KOPT-K1 (cell line): ENCODE measurements around the gene CPZ.
"Not testable (repeated sequence)": the region's sequence is repeated elsewhere in the genome, so short reads cannot be mapped to it uniquely, and the experiment has no call there.

Source experiments
- H3K27ac ChIP-seq: fragments of 200-600 bp; sonication (generic); 2 replicates; pipeline ENCODE4 v1.5.1; 2016; ENCODE audit warnings: antibody characterized with exemption, mild to moderate bottlenecking, low read depth, low read length; ENCODE audit not compliant: poor library complexity, severe bottlenecking
- H3K36me3 ChIP-seq: fragments of 200-600 bp; sonication (generic); 2 replicates; pipeline ENCODE4 v1.5.1; 2017; ENCODE audit warnings: antibody characterized with exemption, mild to moderate bottlenecking, low read length, moderate library complexity; ENCODE audit not compliant: insufficient read depth
- H3K9me3 ChIP-seq: fragments of 200-600 bp; sonication (generic); 2 replicates; pipeline ENCODE4 v1.5.1; 2017; ENCODE audit warnings: antibody characterized with exemption, low read length, mild to moderate bottlenecking; ENCODE audit not compliant: insufficient read depth, poor library complexity, severe bottlenecking

The CPZ gene

DNA sequence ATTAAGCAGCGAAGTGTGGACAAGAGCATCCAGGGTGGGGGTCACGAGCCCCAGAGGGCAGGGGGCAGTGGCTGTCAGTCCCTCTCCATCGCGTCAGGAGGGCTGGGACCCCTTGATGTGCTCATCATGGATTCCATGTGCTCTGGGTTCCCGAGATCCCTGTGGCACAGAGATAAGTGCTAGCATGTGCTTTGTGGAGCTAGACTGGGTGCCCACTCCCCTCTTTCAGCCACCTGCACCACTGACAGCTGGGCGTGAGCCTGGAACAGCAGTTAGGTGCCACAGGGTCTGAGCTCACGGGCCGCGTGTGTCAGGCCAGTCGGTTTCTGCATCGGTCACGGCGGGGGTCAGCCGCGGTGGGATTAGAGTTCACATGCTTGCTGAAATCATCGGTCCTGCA is 24.3 kb downstream of the CPZ start:
- H3K27ac ChIP-seq = no peak overlapping the region
- no peaks in the 10 kb centered on the region for H3K9me3 ChIP-seq
- H3K36me3 ChIP-seq = no peaks in the 10 kb centered on the region

- H3K9me3 ChIP-seq = no peaks in the 10 kb centered on the region
- no peak overlapping the region for H3K27ac ChIP-seq
- H3K36me3 ChIP-seq = no peaks in the 10 kb centered on the region
Observed at GRCh38 chr4:8617486-8618040, 25.0 kb downstream of the CPZ start.

DNA sequence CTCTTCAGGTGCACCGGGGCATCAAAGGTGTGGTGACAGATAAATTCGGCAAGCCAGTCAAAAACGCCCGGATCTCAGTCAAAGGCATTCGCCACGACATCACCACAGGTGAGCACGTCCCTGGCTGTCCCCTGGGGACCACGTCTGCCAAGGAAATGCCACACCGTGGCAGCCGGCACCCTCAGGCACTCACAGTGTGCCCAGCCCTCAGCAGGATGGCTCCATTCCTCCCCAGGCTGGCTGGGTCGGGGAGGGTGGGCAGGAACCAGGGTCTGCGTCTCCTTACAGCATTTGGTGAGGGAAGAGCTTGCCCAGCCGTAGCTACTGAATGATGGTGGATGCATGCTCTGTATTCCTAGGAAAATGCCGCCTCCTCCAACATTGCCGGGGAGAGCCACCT is 25.9 kb downstream of the CPZ start:
- no peaks in the 10 kb centered on the region for H3K36me3 ChIP-seq
- no peaks in the 10 kb centered on the region for H3K9me3 ChIP-seq
- no peak overlapping the region for H3K27ac ChIP-seq

GRCh38 chr4:8618961-8619720 is 26.6 kb downstream of the CPZ start:
- no peak overlapping the region for H3K27ac ChIP-seq
- H3K9me3 ChIP-seq = no peaks in the 10 kb centered on the region
- no peaks in the 10 kb centered on the region for H3K36me3 ChIP-seq

DNA sequence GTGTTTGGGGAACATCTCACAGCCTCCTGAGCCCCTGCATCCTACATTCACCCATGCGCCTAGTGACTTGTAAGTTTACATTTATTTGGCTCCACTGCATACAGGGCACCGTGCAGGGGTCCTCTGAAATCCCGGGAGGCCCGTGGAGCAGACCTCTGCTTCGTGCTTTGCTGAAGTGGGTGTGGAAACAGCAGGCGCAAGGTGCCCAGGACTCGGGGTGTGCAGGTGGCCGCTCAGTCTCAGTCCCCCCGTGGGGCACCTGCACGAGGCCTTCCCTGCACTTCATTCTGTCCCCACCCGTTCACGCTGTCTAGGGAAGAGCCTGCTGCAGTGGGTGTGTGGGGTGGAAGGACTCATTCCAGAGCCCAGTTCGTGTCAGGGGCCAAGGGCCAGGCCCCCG is 28.6 kb downstream of the CPZ start:
- not testable (repeated sequence) for H3K36me3 ChIP-seq, H3K9me3 ChIP-seq, H3K27ac ChIP-seq

DNA sequence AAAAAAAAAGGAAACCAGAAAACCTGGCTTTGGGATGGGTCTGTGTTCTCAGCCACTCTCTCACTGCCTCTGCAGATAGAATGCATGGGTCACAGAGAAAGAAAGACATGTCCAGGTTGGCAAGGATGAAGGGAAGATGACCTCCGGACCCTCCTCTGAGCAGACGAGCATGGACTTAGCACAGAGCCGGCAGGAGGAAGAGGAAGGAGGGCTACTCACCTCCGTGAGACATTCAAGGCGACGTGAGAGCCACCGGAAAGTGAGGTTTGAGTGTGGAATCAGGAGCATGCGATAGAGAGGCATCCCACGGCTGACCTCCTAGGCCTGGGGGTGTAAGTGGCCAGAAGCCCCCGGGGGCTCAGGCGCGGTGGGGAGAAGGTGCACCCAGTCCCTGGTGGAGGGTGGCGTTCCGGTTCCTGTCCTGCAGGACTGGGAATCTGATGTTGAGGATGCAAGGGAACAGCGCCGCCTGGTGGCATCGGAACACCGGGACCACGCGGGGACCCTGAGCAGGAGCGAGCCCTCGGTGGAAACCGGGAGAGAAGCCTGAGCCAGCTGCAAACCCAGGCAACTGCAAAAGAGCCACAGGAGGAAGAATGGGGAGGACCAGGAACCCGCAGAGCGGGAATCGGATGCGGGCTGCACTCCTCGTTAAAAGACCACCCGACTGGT is 32.2 kb downstream of the CPZ start:
- H3K27ac ChIP-seq, H3K9me3 ChIP-seq, H3K36me3 ChIP-seq: not testable (repeated sequence)

DNA sequence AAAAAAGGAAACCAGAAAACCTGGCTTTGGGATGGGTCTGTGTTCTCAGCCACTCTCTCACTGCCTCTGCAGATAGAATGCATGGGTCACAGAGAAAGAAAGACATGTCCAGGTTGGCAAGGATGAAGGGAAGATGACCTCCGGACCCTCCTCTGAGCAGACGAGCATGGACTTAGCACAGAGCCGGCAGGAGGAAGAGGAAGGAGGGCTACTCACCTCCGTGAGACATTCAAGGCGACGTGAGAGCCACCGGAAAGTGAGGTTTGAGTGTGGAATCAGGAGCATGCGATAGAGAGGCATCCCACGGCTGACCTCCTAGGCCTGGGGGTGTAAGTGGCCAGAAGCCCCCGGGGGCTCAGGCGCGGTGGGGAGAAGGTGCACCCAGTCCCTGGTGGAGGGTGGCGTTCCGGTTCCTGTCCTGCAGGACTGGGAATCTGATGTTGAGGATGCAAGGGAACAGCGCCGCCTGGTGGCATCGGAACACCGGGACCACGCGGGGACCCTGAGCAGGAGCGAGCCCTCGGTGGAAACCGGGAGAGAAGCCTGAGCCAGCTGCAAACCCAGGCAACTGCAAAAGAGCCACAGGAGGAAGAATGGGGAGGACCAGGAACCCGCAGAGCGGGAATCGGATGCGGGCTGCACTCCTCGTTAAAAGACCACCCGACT is 37.8 kb downstream of the CPZ start:
- H3K27ac ChIP-seq, H3K9me3 ChIP-seq, H3K36me3 ChIP-seq: not testable (repeated sequence)

DNA sequence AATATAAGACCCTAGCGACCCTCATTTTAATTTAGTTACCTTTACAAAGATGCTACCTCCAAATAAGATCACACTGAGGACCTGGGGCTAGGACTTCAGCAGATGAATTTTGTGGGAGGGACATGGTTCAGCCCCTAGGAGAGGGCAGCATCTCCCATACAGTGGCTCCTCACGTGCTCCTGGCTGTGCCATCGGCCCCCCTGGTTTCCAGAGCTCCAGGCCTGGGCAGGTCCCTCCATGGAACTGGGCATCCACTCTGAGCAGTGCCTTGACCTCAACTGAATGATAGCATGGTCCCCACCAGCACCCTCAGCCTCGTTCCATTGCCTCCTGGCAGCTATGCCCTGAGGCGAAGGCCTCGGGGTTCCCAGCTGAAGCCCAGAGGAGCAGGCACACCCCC is 39.3 kb downstream of the CPZ start:
- not testable (repeated sequence) for H3K27ac ChIP-seq, H3K36me3 ChIP-seq, H3K9me3 ChIP-seq

GRCh38 chr4:8634773-8635172 is 42.2 kb downstream of the CPZ start:
- H3K27ac ChIP-seq, H3K9me3 ChIP-seq, H3K36me3 ChIP-seq: not testable (repeated sequence)

GRCh38 chr4:8635897-8636554 is 43.5 kb downstream of the CPZ start:
- not testable (repeated sequence) for H3K9me3 ChIP-seq, H3K27ac ChIP-seq, H3K36me3 ChIP-seq

- Histone ChIP-seq H3K9me3 (no peaks in the 10 kb centered on the region), H3K36me3 (no peaks in the 10 kb centered on the region), H3K27ac (no peak overlapping the region)
Observed at GRCh38 chr4:8637456-8637984, 45.0 kb downstream of the CPZ start.

- Histone ChIP-seq H3K36me3 (no peaks in the 10 kb centered on the region), H3K9me3 (no peaks in the 10 kb centered on the region), H3K27ac (no peak overlapping the region)
Observed at GRCh38 chr4:8639021-8639420, 46.5 kb downstream of the CPZ start.

GRCh38 chr4:8639777-8640720 is 47.5 kb downstream of the CPZ start:
- no peaks in the 10 kb centered on the region for H3K9me3 ChIP-seq
- H3K27ac ChIP-seq = no peak overlapping the region
- no peaks in the 10 kb centered on the region for H3K36me3 ChIP-seq

- no peaks in the 10 kb centered on the region for H3K9me3 ChIP-seq
- H3K27ac ChIP-seq = no peak overlapping the region
- no peaks in the 10 kb centered on the region for H3K36me3 ChIP-seq
Observed at GRCh38 chr4:8640816-8641215, 48.3 kb downstream of the CPZ start.
